ENCODE results near the gene MEG3.

DNA sequence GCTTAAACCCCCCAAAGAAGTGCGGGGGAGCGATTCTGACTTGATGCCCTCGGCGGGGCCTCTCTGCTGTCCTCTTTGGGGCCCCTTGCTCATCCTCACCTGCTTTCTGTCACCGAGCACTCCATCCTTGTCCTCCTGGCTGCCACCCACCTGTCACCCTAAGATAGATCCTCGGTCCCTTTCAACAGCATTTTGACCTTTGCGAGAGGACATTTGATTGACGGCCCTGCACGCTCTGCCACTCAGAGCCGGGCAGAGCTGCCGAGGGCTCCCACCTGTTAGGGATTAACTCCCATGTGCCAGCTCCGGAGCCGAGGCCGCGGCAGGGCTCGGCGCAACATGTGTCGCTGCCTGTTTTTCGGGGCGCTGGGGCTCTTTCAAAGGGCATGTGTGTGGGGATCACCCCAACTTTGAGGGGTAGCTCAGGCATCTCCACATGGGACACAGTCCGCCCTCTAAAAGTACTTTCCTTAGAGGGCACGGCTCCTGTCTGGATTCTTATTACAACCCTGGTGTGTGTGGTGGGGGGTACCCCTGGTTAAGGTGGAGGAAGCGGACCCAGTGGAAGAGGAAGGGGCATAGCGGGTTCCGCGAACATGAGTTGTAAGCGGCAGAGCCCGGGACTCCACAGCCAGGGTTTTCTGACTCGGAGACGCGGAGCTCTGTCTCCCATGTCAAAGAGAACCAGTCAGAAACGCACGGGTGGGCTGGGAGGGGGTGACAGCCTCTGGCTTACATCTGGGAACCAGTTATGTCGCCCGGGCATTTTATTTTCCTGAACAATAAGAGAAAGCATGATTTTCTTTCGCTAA lies 811 bp upstream of the MEG3 start:
- TF ChIP-seq, protein P1, sequence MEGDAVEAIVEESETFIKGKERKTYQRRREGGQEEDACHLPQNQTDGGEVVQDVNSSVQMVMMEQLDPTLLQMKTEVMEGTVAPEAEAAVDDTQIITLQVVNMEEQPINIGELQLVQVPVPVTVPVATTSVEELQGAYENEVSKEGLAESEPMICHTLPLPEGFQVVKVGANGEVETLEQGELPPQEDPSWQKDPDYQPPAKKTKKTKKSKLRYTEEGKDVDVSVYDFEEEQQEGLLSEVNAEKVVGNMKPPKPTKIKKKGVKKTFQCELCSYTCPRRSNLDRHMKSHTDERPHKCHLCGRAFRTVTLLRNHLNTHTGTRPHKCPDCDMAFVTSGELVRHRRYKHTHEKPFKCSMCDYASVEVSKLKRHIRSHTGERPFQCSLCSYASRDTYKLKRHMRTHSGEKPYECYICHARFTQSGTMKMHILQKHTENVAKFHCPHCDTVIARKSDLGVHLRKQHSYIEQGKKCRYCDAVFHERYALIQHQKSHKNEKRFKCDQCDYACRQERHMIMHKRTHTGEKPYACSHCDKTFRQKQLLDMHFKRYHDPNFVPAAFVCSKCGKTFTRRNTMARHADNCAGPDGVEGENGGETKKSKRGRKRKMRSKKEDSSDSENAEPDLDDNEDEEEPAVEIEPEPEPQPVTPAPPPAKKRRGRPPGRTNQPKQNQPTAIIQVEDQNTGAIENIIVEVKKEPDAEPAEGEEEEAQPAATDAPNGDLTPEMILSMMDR (IDR thresholded peaks at IDR 0.05), result no peak
- no peak for TF ChIP-seq EP300 (IDR thresholded peaks at IDR 0.05)
